AG09309 (cell line): ENCODE data around the gene ATPAF1.
"Not testable (repeated sequence)": the region's sequence is repeated elsewhere in the genome, so short reads cannot be mapped to it uniquely, and the experiment has no call there.

Experiments
- DNase-seq: peaks from one replicate; pipeline ENCODE4 v3.0.0-alpha.2; 2010; ENCODE audit warnings: low read depth
- H3K4me3 ChIP-seq: 2 replicates; pipeline ENCODE4 v1.5.1; 2011; ENCODE audit warnings: mild to moderate bottlenecking, low read depth, low read length, moderate library complexity; ENCODE audit not compliant: control insufficient read depth
- CTCF ChIP-seq: IDR thresholded peaks from 2 replicates; pipeline ENCODE4 v1.5.1; 2011; ENCODE audit warnings: mild to moderate bottlenecking, low read depth, low read length, inconsistent platforms; ENCODE audit not compliant: insufficient read depth, control insufficient read depth; ENCODE audit errors: missing control alignments

The ATPAF1 gene

GRCh38 chr1:46657775-46658174, 10.4 kb downstream of the ATPAF1 start:
- TF ChIP-seq CTCF: no peak
- no peak overlapping the region for H3K4me3 ChIP-seq
- DNase-seq: no peak

GRCh38 chr1:46656643-46657042, 11.5 kb downstream of the ATPAF1 start:
- TF ChIP-seq CTCF: no peak
- no peak for DNase-seq
- H3K4me3 ChIP-seq: no peak overlapping the region

- TF ChIP-seq CTCF: no peak
- no peak overlapping the region for H3K4me3 ChIP-seq
- DNase-seq: no peak
These were observed 12.3 kb downstream of the ATPAF1 start for GRCh38 chr1:46655848-46656247.

GRCh38 chr1:46654698-46655097, 13.5 kb downstream of the ATPAF1 start:
- DNase-seq, H3K4me3 ChIP-seq: not testable (repeated sequence)

- TF ChIP-seq CTCF: no peak
- DNase-seq: no peak
- H3K4me3 ChIP-seq: no peak overlapping the region
These were observed 14.2 kb downstream of the ATPAF1 start for GRCh38 chr1:46654012-46654411.

- peak; percentile 21 for DNase-seq
- no peak for TF ChIP-seq CTCF
- no peak overlapping the region for H3K4me3 ChIP-seq
These were observed 14.7 kb downstream of the ATPAF1 start for GRCh38 chr1:46653405-46653958.

- DNase-seq: no peak
- no peak overlapping the region for H3K4me3 ChIP-seq
- TF ChIP-seq CTCF: no peak
These were observed 15.7 kb downstream of the ATPAF1 start for GRCh38 chr1:46652321-46653100.

GRCh38 chr1:46651152-46651551, 17.0 kb downstream of the ATPAF1 start:
- H3K4me3 ChIP-seq, DNase-seq: not testable (repeated sequence)
